HEK293 (cell line): ENCODE measurements around the gene NELL1.

Experiments
- CTCF ChIA-PET: fragments of 350-600 bp; formaldehyde crosslinking; extraction: SDS; loops from one replicate; lab custom pipeline; 2021; ENCODE audit warnings: antibody characterized with exemption; lab: Yijun Ruan, JAX
- POLR2A ChIA-PET: fragments of 300-600 bp; formaldehyde crosslinking; extraction: SDS; loops from one replicate; lab custom pipeline; 2020; ENCODE audit warnings: antibody characterized with exemption, inconsistent platforms; lab: Yijun Ruan, JAX
- H3K27ac ChIP-seq: fragments of 200-500 bp; sonication (Bioruptor generic); 2 replicates; pipeline ENCODE4 v1.5.1; 2014; ENCODE audit warnings: low read depth, low read length, control low read depth, inconsistent platforms; ENCODE audit errors: extremely low read depth
- H3K36me3 ChIP-seq, 2 experiments: fragments of 200-500 bp in 1 of 2; sonication (Bioruptor generic) in 1 of 2; 1 replicate in 1 of 2; 2 replicates in 1 of 2; pipeline ENCODE4 v1.5.1; 2014 to 2017; ENCODE audit warnings: inconsistent platforms in 2 of 2, low read length in 2 of 2; ENCODE audit not compliant: control insufficient read depth in 2 of 2, insufficient read depth in 1 of 2
- H3K4me1 ChIP-seq: fragments of 200-500 bp; sonication (Bioruptor generic); 2 replicates; pipeline ENCODE4 v1.5.1; 2014; ENCODE audit warnings: mild to moderate bottlenecking, low read length, inconsistent platforms; ENCODE audit not compliant: control insufficient read depth, insufficient read depth
- H3K4me3 ChIP-seq: 2 replicates; pipeline ENCODE4 v1.5.1; 2011; ENCODE audit warnings: low read depth, mild to moderate bottlenecking, control low read depth, low read length, moderate library complexity
- H3K9me3 ChIP-seq: fragments of 200-500 bp; sonication (Bioruptor generic); 2 replicates; pipeline ENCODE4 v1.5.1; 2014; ENCODE audit warnings: low read depth, low read length, inconsistent platforms; ENCODE audit not compliant: control insufficient read depth, insufficient read depth
- GLI4 ChIP-seq: fragments of 450-650 bp; formaldehyde crosslinking; IDR thresholded peaks from 2 replicates; pipeline ENCODE4 v1.5.1; 2016; ENCODE audit warnings: missing biosample characterization, missing genetic modification characterization
- HOXA7 ChIP-seq: sonication (generic); formaldehyde crosslinking; IDR thresholded peaks from 2 replicates; pipeline ENCODE4 v1.8.1; 2022; ENCODE audit warnings: missing genetic modification reagents, borderline replicate concordance
- IKZF3 ChIP-seq: fragments of 450-650 bp; IDR thresholded peaks from 2 replicates; pipeline ENCODE4 v1.5.0; 2018; ENCODE audit warnings: missing biosample characterization, mild to moderate bottlenecking, missing genetic modification characterization, moderate library complexity
- REPIN1 ChIP-seq: fragments of 450-650 bp; formaldehyde crosslinking; IDR thresholded peaks from 2 replicates; pipeline ENCODE4 v1.5.1; 2017; ENCODE audit warnings: missing biosample characterization, missing genetic modification characterization, low read depth
- REST ChIP-seq: fragments of 450-650 bp; formaldehyde crosslinking; IDR thresholded peaks from 2 replicates; pipeline ENCODE4 v1.5.1; 2016; ENCODE audit warnings: missing biosample characterization, missing genetic modification characterization
- SCRT1 ChIP-seq: fragments of 450-650 bp; formaldehyde crosslinking; IDR thresholded peaks from 2 replicates; pipeline ENCODE4 v1.5.1; 2016; ENCODE audit warnings: missing biosample characterization, missing genetic modification characterization, borderline replicate concordance
- ZNF155 ChIP-seq: fragments of 450-650 bp; formaldehyde crosslinking; IDR thresholded peaks from 2 replicates; pipeline ENCODE4 v1.5.1; 2016; ENCODE audit warnings: missing biosample characterization, missing genetic modification characterization
- ZNF16 ChIP-seq: fragments of 450-650 bp; formaldehyde crosslinking; IDR thresholded peaks from 2 replicates; pipeline ENCODE4 v1.5.1; 2016; ENCODE audit warnings: low read depth, missing biosample characterization, missing genetic modification characterization
- ZNF19 ChIP-seq: fragments of 450-650 bp; formaldehyde crosslinking; IDR thresholded peaks from 2 replicates; pipeline ENCODE4; 2016; ENCODE audit warnings: missing biosample characterization, missing genetic modification characterization, low read depth
- ZNF2 ChIP-seq: fragments of 450-650 bp; formaldehyde crosslinking; IDR thresholded peaks from 2 replicates; pipeline ENCODE4 v1.5.1; 2016; ENCODE audit warnings: missing biosample characterization, missing genetic modification characterization
- ZNF202 ChIP-seq: fragments of 450-650 bp; formaldehyde crosslinking; IDR thresholded peaks from 2 replicates; pipeline ENCODE4 v1.5.1; 2016; ENCODE audit warnings: missing biosample characterization, missing genetic modification characterization, borderline replicate concordance
- ZNF211 ChIP-seq: fragments of 450-650 bp; formaldehyde crosslinking; IDR thresholded peaks from 2 replicates; pipeline ENCODE4 v1.5.1; 2016; ENCODE audit warnings: low read depth, missing biosample characterization, missing genetic modification characterization
- ZNF223 ChIP-seq: fragments of 450-650 bp; formaldehyde crosslinking; IDR thresholded peaks from 2 replicates; pipeline ENCODE4 v1.5.1; 2016; ENCODE audit warnings: missing biosample characterization, missing genetic modification characterization
- ZNF23 ChIP-seq: fragments of 450-650 bp; formaldehyde crosslinking; IDR thresholded peaks from 2 replicates; pipeline ENCODE4 v1.5.1; 2016; ENCODE audit warnings: missing biosample characterization, missing genetic modification characterization, borderline replicate concordance
- ZNF426 ChIP-seq: fragments of 450-650 bp; formaldehyde crosslinking; IDR thresholded peaks from 2 replicates; pipeline ENCODE4 v1.5.1; 2017; ENCODE audit warnings: missing biosample characterization, missing genetic modification characterization, mild to moderate bottlenecking, inconsistent platforms, moderate library complexity
- ZNF433 ChIP-seq: fragments of 450-650 bp; formaldehyde crosslinking; IDR thresholded peaks from 2 replicates; pipeline ENCODE4 v1.5.1; 2016; ENCODE audit warnings: missing biosample characterization, missing genetic modification characterization, low read depth
- ZNF544 ChIP-seq: fragments of 450-650 bp; formaldehyde crosslinking; IDR thresholded peaks from 2 replicates; pipeline ENCODE4 v1.5.0; 2017; ENCODE audit warnings: missing biosample characterization, missing genetic modification characterization
- ZNF571 ChIP-seq: fragments of 450-650 bp; formaldehyde crosslinking; IDR thresholded peaks from 2 replicates; pipeline ENCODE4 v1.5.0; 2017; ENCODE audit warnings: missing biosample characterization, missing genetic modification characterization
- ZNF600 ChIP-seq: fragments of 450-650 bp; formaldehyde crosslinking; IDR thresholded peaks from 2 replicates; pipeline ENCODE4 v1.5.1; 2016; ENCODE audit warnings: missing biosample characterization, missing genetic modification characterization
- ZNF629 ChIP-seq: fragments of 450-650 bp; formaldehyde crosslinking; IDR thresholded peaks from 2 replicates; pipeline ENCODE4 v1.5.1; 2017; ENCODE audit warnings: missing biosample characterization, missing genetic modification characterization
- ZNF701 ChIP-seq: fragments of 450-650 bp; formaldehyde crosslinking; IDR thresholded peaks from 2 replicates; pipeline ENCODE4 v1.5.1; 2016; ENCODE audit warnings: missing biosample characterization, missing genetic modification characterization

NELL1 gene

GRCh38 chr11:20962581-20962980 lies 293.2 kb downstream of the NELL1 start:
- ChIA-PET POLR2A (no interaction called here), CTCF (no interaction called here)
- TF ChIP-seq IKZF3 (tag by site-specific recombination) (no peak), ZNF2 (tag by site-specific recombination) (no peak), ZNF202 (tag by site-specific recombination) (no peak)
- no peak overlapping the region for H3K4me3 ChIP-seq
- H3K4me1 ChIP-seq = no peaks in the 10 kb centered on the region
- no peaks in the 10 kb centered on the region for H3K36me3 ChIP-seq
- H3K9me3 ChIP-seq = no peaks in the 10 kb centered on the region
- H3K27ac ChIP-seq = no peak overlapping the region

GRCh38 chr11:20963596-20963995 lies 294.2 kb downstream of the NELL1 start:
- POLR2A ChIA-PET = no interaction called here
- H3K27ac ChIP-seq = no peak overlapping the region
- no peak overlapping the region for H3K4me3 ChIP-seq
- no peaks in the 10 kb centered on the region for H3K9me3 ChIP-seq
- CTCF ChIA-PET = no interaction called here
- H3K36me3 ChIP-seq = no peaks in the 10 kb centered on the region
- H3K4me1 ChIP-seq = no peaks in the 10 kb centered on the region
- TF ChIP-seq ZNF155 (no peak), SCRT1 (tag by site-specific recombination) (no peak), ZNF600 (tag by site-specific recombination) (no peak), ZNF544 (tag by site-specific recombination) (no peak), REPIN1 (tag by site-specific recombination) (no peak), ZNF571 (tag by site-specific recombination) (no peak), HOXA7 (CRISPR knock-in tag) (no peak), ZNF16 (tag by site-specific recombination) (no peak), ZNF202 (tag by site-specific recombination) (no peak), GLI4 (tag by site-specific recombination) (no peak), ZNF433 (tag by site-specific recombination) (no peak), ZNF23 (tag by site-specific recombination) (no peak), REST (tag by site-specific recombination) (no peak), ZNF629 (tag by site-specific recombination) (no peak), ZNF701 (no peak), ZNF223 (no peak), ZNF19 (tag by site-specific recombination) (no peak)
- TF ChIP-seq, all 188 proteins: peak for 0

GRCh38 chr11:20964985-20965384 lies 295.6 kb downstream of the NELL1 start:
- no peak overlapping the region for H3K27ac ChIP-seq
- H3K4me3 ChIP-seq = no peak overlapping the region
- H3K4me1 ChIP-seq = no peaks in the 10 kb centered on the region
- no peaks in the 10 kb centered on the region for H3K9me3 ChIP-seq
- H3K36me3 ChIP-seq = no peaks in the 10 kb centered on the region
- ChIA-PET CTCF (interaction anchor here (0.6 kb wide), 1 partner anchor 24 kb away, joined by 5 read pairs; no protein-coding TSS in a partner anchor), POLR2A (no interaction called here)
- TF ChIP-seq ZNF426 (no peak), ZNF433 (tag by site-specific recombination) (no peak), ZNF211 (no peak)
